Measurements from ENCODE around the gene HSPA1B.
"Not testable (repeated sequence)": the region's sequence is repeated elsewhere in the genome, so short reads cannot be mapped to it uniquely, and the experiment has no call there.

The HSPA1B gene

DNA sequence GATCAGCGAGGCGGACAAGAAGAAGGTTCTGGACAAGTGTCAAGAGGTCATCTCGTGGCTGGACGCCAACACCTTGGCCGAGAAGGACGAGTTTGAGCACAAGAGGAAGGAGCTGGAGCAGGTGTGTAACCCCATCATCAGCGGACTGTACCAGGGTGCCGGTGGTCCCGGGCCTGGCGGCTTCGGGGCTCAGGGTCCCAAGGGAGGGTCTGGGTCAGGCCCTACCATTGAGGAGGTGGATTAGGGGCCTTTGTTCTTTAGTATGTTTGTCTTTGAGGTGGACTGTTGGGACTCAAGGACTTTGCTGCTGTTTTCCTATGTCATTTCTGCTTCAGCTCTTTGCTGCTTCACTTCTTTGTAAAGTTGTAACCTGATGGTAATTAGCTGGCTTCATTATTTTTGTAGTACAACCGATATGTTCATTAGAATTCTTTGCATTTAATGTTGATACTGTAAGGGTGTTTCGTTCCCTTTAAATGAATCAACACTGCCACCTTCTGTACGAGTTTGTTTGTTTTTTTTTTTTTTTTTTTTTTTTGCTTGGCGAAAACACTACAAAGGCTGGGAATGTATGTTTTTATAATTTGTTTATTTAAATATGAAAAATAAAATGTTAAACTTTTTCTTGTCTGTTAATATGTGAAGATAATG, 2.2 kb downstream of the HSPA1B start:
- peak; percentile 48 for DNase-seq

GRCh38 chr6:31830886-31831335, 3.4 kb downstream of the HSPA1B start:
- DNase-seq: no peak

- no peak for DNase-seq
These were observed 4.0 kb downstream of the HSPA1B start for GRCh38 chr6:31831350-31832215.

DNA sequence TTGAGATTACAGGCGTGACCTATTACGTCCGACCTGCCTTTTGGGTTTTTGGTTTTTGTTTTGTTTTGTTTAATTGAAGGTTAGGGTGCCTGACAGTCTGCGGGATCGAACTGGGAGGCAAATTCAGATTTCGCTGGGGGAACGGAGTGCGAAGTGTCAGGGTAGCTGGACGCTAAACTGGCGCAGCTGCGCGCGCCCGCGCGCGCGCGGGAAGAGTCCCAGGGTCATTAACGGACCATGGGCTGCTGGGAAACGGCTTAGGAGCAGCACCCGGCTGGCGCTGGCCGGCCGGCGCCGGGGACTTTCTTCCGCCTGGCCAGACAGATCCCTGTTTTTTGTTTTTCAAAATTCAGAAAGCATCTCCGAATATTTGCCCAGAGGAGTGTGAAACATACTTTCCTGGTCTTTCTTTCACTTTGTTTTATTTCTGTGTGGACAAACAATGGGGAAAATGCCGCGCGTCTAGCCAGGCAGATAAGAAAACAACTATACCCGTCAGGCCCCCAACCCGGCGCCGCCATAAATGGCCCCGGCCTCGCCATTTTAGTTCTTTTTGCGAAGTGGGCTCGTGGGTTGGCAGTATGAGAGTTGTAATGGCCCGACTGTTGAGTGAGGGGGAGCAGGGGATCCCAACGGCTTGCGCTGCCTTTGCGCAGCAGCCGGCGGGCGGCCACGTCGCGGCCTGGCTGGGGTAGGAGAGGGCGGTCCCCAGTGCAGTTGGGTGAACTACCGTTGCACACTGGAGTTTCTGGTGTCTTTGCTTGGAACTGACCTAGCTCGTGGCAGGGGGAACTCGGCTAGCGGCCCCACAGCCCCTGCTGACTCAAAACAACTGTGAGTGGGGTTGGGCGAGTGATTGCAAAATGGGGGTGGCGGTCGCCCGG, 7.1 kb downstream of the HSPA1B start:
- peak; percentile 86 for DNase-seq

DNA sequence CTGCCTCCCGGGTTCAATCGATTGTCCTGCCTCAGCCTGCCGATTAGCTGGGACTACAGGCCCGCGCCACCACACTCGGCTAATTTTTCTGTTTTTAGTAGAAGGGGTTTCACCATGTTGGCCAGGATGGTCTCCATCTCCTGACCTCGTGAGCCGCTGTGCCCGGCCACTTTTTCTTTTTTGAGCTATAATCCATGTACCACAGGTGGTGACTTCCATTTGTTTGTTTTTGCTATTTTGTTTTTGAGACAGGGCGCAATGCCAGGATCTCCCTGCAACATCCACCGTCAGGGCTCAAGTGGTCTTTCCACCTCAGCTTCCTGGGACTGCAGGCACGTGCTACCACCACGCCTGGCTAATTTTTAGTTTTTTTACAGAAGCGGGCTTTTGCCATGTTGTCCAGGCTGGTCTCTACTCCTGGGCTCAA, 8.5 kb downstream of the HSPA1B start:
- DNase-seq: no peak

DNA sequence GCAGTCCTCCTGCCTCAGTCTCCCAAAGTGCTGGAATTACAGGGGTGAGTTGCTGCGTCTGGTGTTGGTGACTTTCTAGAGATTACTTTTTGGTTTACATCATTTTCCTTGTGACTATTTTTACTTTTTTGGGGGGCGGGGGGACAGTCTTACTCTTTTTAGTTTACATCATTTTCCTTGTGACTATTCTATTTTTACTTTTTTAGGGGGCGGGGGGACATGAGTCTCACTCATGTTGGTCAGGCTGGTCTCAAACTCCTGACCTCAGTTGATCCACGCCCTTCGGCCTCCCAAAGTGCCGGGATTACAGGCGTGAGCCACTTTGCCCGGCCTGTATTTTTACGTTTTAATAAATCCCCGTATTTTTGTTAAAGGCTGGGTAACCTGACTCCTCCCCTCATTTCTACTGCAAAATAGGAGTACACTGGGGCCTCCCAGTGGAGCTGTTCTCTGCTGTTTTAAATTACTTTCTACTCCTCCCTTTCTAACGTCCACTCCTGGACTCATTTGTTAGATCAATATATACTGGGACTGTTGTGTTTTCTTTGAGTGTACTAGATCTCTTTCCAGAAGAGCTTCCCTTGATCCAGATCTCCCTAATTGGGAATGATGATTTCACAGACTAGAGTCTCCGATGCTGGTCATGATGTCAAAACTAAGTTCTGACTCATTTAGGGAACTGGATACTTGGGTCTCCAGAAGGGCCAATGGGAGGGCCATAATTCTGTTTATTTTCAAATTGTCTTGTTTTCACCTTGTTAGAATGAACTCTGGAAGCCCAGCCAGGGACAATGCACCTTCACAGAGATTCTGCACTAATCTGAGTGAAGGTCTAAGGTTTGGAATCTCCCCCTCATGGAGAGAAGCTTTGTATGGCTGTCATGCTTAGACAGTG, 9.2 kb downstream of the HSPA1B start:
- no peak for DNase-seq

GRCh38 chr6:31837369-31838113, 10.0 kb downstream of the HSPA1B start:
- DNase-seq: no peak

GRCh38 chr6:31838114-31838553, 10.6 kb downstream of the HSPA1B start:
- not testable (repeated sequence) for DNase-seq

GRCh38 chr6:31838968-31839367, 11.4 kb downstream of the HSPA1B start:
- DNase-seq: no peak

DNA sequence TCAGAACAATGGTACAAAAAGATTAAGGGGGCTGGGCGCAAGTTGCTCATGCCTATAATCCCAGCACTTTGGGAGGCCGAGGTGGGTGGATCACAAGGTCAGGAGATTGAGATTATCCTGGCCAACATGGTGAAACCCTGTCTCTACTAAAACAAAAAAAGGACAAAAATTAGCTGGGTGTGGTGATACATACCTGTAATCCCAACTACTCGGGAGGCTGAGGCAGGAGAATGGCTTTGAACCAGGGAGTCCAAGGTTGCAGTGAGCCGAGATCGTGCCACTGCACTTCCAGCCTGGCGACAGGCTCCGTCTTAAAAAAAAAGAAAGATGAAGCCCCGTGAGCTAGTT, 12.2 kb downstream of the HSPA1B start:
- DNase-seq: not testable (repeated sequence)

- no peak for DNase-seq
These were observed 14.5 kb downstream of the HSPA1B start for GRCh38 chr6:31842053-31842452.

- DNase-seq: no peak
These were observed 17.0 kb downstream of the HSPA1B start for GRCh38 chr6:31844507-31844906.

DNA sequence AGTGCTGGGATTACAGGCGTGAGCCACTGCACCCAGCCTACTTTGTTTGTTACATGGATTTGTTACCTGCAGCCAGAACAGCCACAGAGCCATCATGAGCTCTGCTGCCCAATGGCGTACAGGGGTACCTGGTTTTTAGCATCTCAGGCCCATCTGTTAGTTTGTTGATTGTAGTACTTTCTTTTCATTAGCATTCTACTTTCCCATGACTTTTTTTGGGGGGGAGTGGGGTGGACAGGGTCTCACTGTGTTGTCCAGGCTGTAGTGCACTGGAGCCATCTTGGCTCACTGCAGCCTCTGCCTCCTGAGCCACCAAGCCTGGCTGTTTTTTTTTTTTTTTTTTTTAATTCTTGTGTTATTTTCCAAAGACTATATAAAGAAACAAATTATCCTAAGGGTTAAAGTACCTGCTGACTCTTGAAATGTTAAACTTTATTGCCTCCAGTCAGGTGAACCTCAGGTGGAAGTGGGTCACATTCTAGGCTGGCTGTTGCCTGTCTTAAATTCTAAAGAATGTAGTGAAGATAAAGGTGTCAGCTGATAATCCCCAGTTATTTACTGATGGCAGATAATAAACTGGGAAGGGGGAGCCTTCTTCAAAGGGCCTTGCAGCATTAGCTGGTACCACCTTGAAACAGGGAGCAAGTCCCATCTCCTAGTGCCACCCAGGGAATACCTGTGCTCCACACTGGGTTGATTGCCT, 19.9 kb downstream of the HSPA1B start:
- no peak for DNase-seq

- no peak for DNase-seq
These were observed 23.4 kb downstream of the HSPA1B start for GRCh38 chr6:31850765-31851484.

GRCh38 chr6:31851485-31851832, 23.9 kb downstream of the HSPA1B start:
- peak; percentile 98 for DNase-seq

DNA sequence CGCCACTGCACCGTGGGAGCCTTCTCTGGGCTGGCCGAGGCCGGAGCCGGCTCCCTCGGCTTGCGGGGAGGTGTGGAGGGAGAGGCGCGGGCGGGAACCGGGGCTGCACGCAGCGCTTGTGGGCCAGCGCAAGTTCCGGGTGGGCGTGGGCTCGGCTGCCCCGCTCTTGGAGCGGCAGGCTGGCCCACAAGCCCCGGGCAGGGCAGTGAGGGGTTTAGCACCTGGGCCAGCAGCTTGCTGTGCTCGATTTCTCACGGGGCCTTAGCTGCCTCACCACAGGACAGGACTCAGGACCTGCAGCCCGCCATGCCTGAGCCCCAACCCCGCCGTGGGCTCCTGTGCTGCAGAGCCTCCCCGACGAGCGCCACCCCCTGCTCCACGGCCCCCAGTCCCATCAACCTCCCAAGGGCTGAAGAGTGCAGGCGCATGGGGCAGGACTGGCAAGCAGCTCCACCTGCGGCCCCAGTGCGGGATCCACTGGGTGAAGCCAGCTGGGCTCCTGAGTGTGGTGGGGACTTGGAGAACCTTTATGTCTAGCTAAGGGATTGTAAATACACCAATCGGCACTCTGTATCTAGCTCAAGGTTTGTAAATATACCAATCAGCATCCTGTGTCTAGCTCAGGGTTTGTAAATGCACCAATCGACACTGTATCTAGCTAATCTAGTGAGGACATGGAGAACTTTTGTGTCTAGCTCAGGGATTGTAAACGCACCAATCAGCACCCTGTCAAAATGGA, 24.6 kb downstream of the HSPA1B start:
- DNase-seq: not testable (repeated sequence)

DNA sequence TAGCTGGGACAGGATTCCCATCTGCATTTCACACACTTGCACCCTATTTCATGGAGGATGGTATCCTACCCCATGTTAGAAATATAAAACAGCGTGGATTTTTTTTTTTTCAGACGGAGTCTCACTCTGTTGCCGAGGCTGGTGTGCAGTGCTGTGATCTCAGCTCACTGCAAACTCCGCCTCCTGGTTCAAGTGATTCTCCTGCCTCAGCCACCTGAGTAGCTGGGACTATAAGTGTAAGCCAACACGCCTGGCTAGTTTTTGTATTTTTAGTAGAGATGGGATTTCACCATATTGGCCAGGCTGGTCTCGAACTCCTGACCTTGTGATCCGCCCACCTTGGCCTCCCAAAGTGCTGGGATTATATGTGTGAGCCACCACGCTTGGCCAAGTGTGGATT, 30.2 kb downstream of the HSPA1B start:
- DNase-seq: not testable (repeated sequence)

- DNase-seq: no peak
These were observed 31.2 kb downstream of the HSPA1B start for GRCh38 chr6:31858707-31859106.

DNA sequence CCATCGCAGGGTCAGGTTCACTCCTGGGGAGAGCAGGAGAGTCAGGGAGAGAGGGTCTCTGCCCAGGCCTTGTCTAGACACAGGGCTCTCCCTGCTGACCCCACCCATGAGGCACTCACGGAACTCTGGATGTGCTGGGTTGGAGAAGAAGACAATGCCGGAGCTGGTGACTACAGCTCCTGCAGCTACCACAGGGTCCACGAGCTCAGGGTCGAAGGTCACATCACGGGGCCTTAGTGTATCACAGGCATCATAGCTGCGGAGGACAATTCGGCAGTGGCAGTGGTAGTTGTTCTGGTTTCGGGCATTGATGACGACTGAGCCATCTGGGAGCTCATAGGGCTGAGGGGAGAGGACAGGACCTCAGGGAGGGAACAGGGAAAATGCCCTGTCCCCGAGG, 32.4 kb downstream of the HSPA1B start:
- DNase-seq: no peak

Data from kidney glomerular epithelial cell (primary cell).